ENCODE data around the gene ENOX2.

- TF ChIP-seq, protein P1, sequence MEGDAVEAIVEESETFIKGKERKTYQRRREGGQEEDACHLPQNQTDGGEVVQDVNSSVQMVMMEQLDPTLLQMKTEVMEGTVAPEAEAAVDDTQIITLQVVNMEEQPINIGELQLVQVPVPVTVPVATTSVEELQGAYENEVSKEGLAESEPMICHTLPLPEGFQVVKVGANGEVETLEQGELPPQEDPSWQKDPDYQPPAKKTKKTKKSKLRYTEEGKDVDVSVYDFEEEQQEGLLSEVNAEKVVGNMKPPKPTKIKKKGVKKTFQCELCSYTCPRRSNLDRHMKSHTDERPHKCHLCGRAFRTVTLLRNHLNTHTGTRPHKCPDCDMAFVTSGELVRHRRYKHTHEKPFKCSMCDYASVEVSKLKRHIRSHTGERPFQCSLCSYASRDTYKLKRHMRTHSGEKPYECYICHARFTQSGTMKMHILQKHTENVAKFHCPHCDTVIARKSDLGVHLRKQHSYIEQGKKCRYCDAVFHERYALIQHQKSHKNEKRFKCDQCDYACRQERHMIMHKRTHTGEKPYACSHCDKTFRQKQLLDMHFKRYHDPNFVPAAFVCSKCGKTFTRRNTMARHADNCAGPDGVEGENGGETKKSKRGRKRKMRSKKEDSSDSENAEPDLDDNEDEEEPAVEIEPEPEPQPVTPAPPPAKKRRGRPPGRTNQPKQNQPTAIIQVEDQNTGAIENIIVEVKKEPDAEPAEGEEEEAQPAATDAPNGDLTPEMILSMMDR (IDR thresholded peaks at IDR 0.05): no peak
- TF ChIP-seq EZH2 (IDR thresholded peaks at IDR 0.05; ENCODE audit: borderline replicate concordance, insufficient read depth, low read depth, low read length, poor library complexity, severe bottlenecking): no peak
These were observed 184.9 kb downstream of the ENOX2 start for GRCh38 chrX:130718137-130718536.
